Rectal smooth muscle tissue (tissue), 1 donor: ENCODE data around the gene SRRM3.
"Not testable (repeated sequence)": the region's sequence is repeated elsewhere in the genome, so short reads cannot be mapped to it uniquely, and the experiment has no call there.

Source experiments
- H3K27ac ChIP-seq: one replicate; pipeline ENCODE4 v1.7.0; 2013; ENCODE audit warnings: low read depth, low read length, inconsistent platforms
- H3K27me3 ChIP-seq: one replicate; pipeline ENCODE4 v1.7.0; 2013; ENCODE audit warnings: low read length; ENCODE audit not compliant: control insufficient read depth, insufficient read depth
- H3K36me3 ChIP-seq: one replicate; pipeline ENCODE4 v1.7.0; 2013; ENCODE audit warnings: low read length; ENCODE audit not compliant: control insufficient read depth, insufficient read depth
- H3K4me1 ChIP-seq: one replicate; pipeline ENCODE4 v1.7.0; 2013; ENCODE audit warnings: low read length; ENCODE audit not compliant: control insufficient read depth, insufficient read depth
- H3K4me3 ChIP-seq: one replicate; pipeline ENCODE4 v1.7.0; 2013; ENCODE audit warnings: low read length
- H3K9ac ChIP-seq: one replicate; pipeline ENCODE4 v1.7.0; 2013; ENCODE audit warnings: low read length

SRRM3 gene

DNA sequence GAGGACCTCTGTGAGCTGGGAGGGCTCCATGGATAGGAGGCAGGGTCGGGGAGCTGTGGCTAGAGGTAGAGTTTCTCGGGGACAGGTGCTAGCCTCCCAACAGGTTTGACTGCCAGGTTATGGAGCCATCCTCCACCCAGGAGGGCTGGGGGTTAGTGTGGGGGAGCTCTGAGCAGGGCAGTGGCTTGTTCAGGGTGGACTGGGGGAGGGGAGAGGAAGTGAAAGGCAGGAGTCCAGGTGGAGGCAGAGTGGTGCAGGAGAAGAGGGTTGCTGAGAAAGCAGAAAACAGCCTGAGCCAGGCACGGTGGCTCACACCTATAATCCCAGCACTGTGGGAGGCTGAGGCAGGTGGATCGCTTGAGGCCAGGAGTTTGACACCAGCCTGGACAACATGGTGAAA lies 60.2 kb downstream of the SRRM3 start:
- peaks cover 10% of the 10 kb centered on the region for H3K27me3 ChIP-seq
- no peaks in the 10 kb centered on the region for H3K4me1 ChIP-seq
- H3K9ac ChIP-seq = no peak overlapping the region
- H3K4me3 ChIP-seq = no peak overlapping the region
- H3K27ac ChIP-seq = no peak overlapping the region
- no peaks in the 10 kb centered on the region for H3K36me3 ChIP-seq

DNA sequence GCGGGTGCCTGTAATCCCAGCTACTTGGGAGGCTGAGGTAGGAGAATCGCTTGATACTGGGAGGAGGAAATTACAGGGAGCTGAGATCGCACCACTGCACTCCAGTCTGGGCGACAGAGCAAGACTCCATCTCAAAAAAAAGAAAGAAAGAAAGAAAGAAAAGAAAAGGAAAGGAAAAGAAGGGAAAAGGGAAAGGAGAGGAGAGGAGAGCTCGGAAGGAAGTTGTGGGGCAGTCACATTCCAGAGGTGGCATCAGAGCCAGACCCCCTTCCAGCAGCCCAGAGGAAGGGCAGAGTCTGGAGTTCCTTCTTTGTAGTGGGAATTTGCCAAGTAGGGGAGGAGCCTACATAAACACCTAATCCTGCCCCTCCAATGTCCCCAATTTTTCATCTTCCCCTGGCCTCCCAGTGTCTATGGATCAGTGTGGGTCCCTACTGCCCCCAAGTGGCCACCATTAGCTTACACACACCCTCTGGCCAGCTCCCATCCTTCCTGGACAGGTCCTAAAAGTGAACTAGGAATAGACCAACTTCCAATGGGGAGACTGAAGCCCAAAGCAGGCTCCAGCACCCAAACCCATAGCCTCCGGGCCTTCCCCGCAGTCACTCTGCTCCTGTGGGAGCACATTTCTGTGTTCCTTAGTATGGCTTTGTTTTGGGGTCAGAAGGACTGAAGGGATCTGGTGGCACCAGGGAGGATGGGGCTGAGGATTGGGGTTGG lies 61.1 kb downstream of the SRRM3 start:
- no peak overlapping the region for H3K4me3 ChIP-seq
- H3K27ac ChIP-seq = no peak overlapping the region
- H3K36me3 ChIP-seq = no peaks in the 10 kb centered on the region
- peaks cover 15% of the 10 kb centered on the region for H3K27me3 ChIP-seq
- no peak overlapping the region for H3K9ac ChIP-seq
- no peaks in the 10 kb centered on the region for H3K4me1 ChIP-seq

DNA sequence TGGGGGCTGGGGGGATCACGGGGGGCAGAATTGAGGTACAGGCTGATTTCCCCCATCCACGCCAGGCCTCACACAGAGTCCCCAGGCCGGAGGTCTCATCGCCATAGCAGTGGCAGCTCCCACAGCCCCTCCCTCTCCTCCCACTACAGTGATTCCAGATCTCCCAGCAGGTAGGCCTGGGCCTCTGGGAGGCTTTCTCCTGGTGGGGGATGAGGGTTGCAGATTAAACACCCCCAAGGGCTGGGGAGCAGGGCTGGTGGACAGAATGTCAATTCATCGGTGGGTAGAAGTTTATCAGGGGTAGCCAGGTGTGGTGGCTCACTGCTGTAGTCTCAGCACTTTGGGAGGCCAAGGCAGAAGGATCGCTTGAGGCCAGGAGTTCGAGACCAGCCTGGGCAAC lies 63.6 kb downstream of the SRRM3 start:
- no peak overlapping the region for H3K27ac ChIP-seq
- no peak overlapping the region for H3K4me3 ChIP-seq
- H3K36me3 ChIP-seq = no peaks in the 10 kb centered on the region
- no peaks in the 10 kb centered on the region for H3K4me1 ChIP-seq
- H3K27me3 ChIP-seq = peaks cover 13% of the 10 kb centered on the region
- no peak overlapping the region for H3K9ac ChIP-seq

DNA sequence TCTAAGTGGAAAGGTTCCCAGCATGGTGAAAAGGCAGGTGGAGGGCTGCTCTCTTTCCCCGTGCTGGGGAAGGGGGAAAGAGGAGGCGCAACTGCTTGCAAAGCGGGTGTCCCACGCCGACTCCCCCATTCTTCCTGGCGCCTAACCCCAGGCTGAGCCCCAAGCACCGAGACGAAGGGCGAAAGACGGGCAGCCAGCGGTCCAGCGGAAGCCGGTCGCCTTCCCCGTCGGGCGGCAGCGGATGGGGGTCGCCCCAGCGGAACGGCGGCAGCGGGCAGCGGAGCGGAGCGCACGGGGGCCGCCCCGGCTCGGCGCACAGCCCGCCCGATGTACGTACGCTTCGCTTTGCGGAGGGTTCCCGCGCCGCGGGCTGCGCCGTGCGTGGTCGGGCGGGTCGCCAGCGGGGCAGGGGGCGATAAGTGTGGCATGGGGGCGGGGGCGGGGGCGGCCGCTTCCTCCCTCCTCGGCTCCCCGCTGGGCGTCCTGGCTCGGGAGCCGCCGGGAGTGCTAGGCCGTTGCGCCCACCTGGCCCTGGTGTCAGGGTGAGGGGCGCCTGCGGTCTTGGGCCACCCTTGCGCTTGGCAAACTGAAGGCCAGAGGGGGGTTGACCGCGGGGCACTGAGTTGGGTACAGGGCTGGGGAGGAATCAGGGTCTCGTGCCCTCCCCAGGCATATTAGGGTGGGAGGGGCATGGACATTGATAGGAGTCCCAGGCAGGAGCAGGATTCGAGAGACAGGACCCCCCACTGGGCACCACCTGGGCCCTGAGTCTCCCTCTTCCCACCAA lies 65.6 kb downstream of the SRRM3 start:
- no peak overlapping the region for H3K27ac ChIP-seq
- peaks cover 10% of the 10 kb centered on the region for H3K27me3 ChIP-seq
- no peak overlapping the region for H3K9ac ChIP-seq
- H3K4me3 ChIP-seq = peak overlapping the region; percentile 57
- H3K4me1 ChIP-seq = no peaks in the 10 kb centered on the region
- H3K36me3 ChIP-seq = no peaks in the 10 kb centered on the region

DNA sequence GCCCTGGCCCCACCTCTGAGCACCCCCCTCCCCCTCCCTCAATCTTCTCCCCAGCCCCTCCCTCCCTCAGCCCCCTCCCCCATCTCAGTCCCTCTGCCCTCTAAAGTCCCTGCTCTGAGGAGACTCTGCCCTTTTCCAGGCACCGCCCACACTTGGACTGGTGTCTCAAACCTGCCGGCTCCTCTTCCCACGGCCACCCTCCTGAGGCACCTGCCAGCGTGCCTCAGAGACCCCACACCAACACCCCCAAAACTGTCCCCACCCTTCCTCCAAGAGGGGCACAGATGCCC lies 66.1 kb downstream of the SRRM3 start:
- no peaks in the 10 kb centered on the region for H3K4me1 ChIP-seq
- H3K27me3 ChIP-seq = peaks cover 10% of the 10 kb centered on the region
- H3K9ac ChIP-seq = no peak overlapping the region
- no peaks in the 10 kb centered on the region for H3K36me3 ChIP-seq
- no peak overlapping the region for H3K27ac ChIP-seq
- H3K4me3 ChIP-seq = no peak overlapping the region

DNA sequence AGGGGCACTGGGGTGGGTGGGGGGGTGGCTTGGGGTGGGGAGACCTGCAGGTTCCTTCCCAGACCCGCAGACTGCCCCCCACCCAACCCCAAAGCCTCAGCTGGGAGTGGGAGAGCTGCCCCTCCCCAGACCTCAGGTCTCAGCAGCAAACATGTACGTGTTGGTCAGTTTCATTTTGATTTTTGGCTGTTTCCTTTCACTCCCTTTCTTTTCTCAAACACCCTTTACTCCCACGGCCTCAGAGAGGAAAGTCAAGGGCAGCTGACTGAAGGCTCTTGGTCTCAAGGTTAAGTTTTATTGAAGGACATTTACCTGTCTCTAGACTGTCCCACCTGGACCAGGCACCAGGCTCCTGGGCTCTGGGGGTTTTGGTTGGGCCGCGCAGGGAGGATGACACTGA lies 66.7 kb downstream of the SRRM3 start:
- peaks cover 10% of the 10 kb centered on the region for H3K27me3 ChIP-seq

DNA sequence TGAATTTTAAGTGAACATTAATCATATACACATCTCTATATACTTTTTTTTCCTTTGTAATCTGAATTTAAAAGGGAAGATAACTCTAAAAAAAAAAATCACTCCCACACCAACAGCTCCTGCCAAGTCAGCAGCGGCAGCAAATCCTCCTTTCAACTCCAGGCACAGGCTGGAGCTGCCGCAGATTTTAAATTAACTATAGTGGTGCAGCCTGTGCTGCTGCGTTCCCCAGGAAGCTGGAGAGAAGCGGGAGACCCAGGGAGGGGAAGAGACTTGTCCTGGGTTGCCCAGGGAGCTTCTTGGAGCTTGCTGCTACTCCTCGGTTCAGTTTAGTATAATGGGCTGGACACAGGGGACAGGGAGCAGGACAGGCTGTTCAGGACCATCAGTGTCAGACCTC lies 68.2 kb downstream of the SRRM3 start:
- Histone ChIP-seq H3K27me3 (peaks cover 10% of the 10 kb centered on the region), H3K36me3 (no peaks in the 10 kb centered on the region), H3K4me1 (no peaks in the 10 kb centered on the region), H3K27ac (no peak overlapping the region), H3K4me3 (no peak overlapping the region), H3K9ac (no peak overlapping the region)

More for the DNA sequence above, 66.7 kb downstream of the SRRM3 start:
- H3K4me1 ChIP-seq = no peaks in the 10 kb centered on the region
- no peak overlapping the region for H3K27ac ChIP-seq
- no peak overlapping the region for H3K4me3 ChIP-seq
- H3K9ac ChIP-seq = no peak overlapping the region
- no peaks in the 10 kb centered on the region for H3K36me3 ChIP-seq

DNA sequence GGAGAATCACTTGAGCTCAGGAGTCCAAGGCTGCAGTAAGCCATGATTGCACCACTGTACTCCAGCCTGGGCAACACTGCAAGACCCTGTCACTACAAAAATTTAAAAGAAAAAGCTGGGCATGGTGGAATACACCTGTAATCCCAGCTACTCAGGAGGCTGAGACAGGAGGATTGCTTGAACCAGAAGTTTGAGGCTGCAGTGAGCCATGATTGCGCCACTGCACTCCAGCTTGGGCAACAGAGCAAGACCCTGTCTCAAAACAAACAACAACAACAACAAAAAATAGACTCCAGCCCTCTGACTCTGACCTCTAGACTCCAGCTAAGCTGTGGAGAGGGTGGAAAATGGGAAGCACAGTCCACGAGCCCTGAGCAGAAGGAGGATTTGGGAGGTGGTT lies 69.7 kb downstream of the SRRM3 start:
- not testable (repeated sequence) for H3K27ac ChIP-seq, H3K4me1 ChIP-seq, H3K4me3 ChIP-seq, H3K9ac ChIP-seq, H3K36me3 ChIP-seq
- peaks cover 10% of the 10 kb centered on the region for H3K27me3 ChIP-seq

DNA sequence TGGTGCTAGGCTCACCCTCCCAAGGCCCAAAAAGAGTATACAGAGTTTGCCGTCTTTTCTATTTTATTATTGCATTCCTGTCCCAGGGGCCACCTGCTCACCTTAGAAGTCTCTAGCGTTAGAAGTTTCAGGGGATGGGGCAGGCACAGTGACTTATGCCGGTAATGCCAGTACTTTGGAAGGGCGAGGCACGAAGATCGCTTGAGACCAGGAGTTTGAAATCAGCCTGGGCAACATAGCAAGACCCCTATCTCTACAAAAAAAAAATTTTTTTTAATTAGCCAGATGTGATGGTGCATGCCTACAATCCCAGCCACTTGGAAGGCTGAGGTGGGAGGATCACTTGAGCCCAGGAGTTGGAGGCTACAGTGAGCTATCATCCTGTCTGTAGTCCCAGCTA lies 70.4 kb downstream of the SRRM3 start:
- peaks cover 4% of the 10 kb centered on the region for H3K27me3 ChIP-seq
- no peaks in the 10 kb centered on the region for H3K4me1 ChIP-seq
- H3K9ac ChIP-seq = no peak overlapping the region
- no peak overlapping the region for H3K27ac ChIP-seq
- H3K36me3 ChIP-seq = no peaks in the 10 kb centered on the region
- H3K4me3 ChIP-seq = no peak overlapping the region

DNA sequence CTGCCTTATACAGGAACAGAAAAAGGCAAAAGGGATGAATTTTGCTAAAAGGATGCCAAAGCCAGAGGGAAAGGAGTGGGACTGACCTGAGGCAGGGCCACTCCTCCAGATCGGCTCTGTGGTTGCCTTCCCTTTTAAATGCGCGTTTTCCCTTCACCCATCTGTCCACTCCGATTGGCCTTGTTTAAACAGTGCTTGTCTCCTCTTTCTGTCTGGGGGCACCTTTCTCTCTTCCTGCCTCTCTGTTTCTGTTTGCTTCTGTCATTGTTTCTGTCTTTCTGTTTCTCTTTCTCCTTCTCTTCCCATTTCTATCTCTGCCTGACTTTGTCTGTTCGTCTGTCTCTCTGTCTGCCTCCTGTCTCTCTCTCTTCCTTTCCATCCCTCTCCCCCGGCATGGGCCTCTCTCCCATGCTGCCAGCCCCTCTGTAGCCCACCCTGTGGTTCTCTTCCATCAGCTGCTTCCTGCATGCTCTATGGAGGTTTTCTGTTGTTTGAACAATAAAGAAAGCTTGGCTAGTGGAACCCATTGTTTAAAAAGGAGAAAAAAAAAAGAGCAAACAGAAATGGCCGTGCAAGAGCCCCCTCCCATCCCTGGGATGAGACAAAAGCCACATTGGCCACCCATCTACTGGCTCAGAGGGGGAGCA lies 71.3 kb downstream of the SRRM3 start:
- H3K4me3 ChIP-seq = no peak overlapping the region
- H3K27me3 ChIP-seq = no peaks in the 10 kb centered on the region
- H3K4me1 ChIP-seq = no peaks in the 10 kb centered on the region
- H3K27ac ChIP-seq = no peak overlapping the region
- no peaks in the 10 kb centered on the region for H3K36me3 ChIP-seq
- H3K9ac ChIP-seq = no peak overlapping the region

DNA sequence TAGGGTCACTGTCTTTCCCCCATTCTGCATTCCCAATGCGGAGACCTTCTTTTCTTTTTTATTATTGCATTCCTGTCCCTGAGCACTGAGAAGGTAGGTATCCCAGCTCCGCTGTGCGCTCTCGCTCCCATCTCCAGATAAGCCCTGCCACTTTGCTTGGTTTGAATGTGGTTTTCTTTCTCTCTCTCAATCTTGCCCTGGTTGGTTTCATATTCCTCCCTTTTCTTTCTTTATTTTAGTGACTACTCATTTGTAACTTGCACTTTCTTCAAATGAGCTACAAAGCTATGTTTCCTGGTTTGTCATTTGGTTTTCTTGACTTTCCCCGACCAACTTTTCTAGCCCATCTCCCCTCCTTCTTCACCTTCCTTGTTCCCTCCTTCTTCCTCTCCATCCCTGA lies 71.8 kb downstream of the SRRM3 start:
- no peak overlapping the region for H3K9ac ChIP-seq
- H3K27ac ChIP-seq = no peak overlapping the region
- no peaks in the 10 kb centered on the region for H3K4me1 ChIP-seq
- H3K27me3 ChIP-seq = no peaks in the 10 kb centered on the region
- H3K36me3 ChIP-seq = no peaks in the 10 kb centered on the region
- no peak overlapping the region for H3K4me3 ChIP-seq

DNA sequence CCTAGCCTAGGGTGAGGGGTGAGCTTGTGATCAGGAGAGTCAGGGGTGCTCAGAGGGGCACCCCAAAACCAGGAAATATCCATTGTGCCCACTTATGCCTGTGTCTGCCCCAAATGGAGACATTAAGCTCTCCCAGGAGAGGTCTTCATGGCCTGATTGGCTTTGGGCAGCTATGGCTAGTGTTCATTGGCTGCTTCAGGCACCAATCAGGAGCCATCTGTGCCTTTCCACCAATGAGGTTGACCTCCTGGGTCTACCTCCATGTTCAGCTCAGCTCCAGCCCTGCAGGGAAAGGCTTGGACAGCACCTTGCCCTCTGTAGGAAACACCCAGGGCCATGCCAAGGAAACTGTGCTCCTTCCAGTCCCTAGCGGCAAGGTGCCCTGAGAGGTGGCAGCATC lies 76.8 kb downstream of the SRRM3 start:
- no peaks in the 10 kb centered on the region for H3K4me1 ChIP-seq
- peaks cover 11% of the 10 kb centered on the region for H3K27me3 ChIP-seq
- H3K27ac ChIP-seq = no peak overlapping the region
- no peaks in the 10 kb centered on the region for H3K36me3 ChIP-seq
- no peak overlapping the region for H3K4me3 ChIP-seq
- H3K9ac ChIP-seq = no peak overlapping the region

DNA sequence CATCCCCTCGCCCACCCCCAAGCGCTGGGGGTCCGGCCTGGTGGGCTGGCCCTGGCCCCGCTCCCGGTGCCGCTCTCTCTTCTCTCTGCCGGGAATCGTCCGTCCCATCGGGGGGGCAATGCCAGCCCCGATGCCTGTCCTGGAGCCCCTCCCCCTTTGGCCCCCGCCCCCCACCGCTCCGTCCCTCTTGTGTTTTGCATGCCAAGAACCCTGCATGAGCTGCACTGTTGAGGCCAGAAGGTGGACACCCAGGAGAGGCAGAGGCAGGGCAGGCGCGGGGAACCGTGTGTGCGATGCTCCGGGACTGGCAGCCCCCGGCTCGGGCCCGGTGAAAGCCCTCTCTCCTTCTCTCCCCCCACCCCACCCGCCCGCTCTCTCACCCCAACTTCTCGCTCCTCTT lies 78.7 kb downstream of the SRRM3 start:
- peaks cover 16% of the 10 kb centered on the region for H3K27me3 ChIP-seq
- no peaks in the 10 kb centered on the region for H3K36me3 ChIP-seq
- no peaks in the 10 kb centered on the region for H3K4me1 ChIP-seq
- H3K9ac ChIP-seq = no peak overlapping the region
- no peak overlapping the region for H3K4me3 ChIP-seq
- H3K27ac ChIP-seq = no peak overlapping the region
